B cell (primary cell): Measurements from ENCODE around the gene FAM53B. TPM values are rescaled to one million over a fixed set of nuclear protein-coding genes. Genes with fewer than 3 reads are reported as not detected.

Source experiments
- ATAC-seq: fragments of 200-7000 bp; cut with Tn5 transposase; one replicate; pipeline ENCODE4 v1.10.0; 2021; ENCODE audit warnings: low read depth, mild to moderate bottlenecking, moderate number of reproducible peaks, moderate library complexity
- CTCF ChIA-PET: fragments of 350-600 bp; sonication (Branson Sonifier 250); formaldehyde crosslinking; loops from one replicate; lab custom pipeline; 2021; ENCODE audit warnings: antibody characterized with exemption, inconsistent platforms; lab: Charles Lee
- POLR2A ChIA-PET: fragments of 350-600 bp; sonication (Branson Sonifier 250); formaldehyde crosslinking; loops from one replicate; lab custom pipeline; 2021; ENCODE audit warnings: antibody characterized with exemption; lab: Charles Lee
- DNase-seq: peaks from one replicate; pipeline ENCODE4 v3.0.0; 2013
- H2AFZ ChIP-seq: 2 replicates; pipeline ENCODE4 v1.6.1; 2012; ENCODE audit warnings: mild to moderate bottlenecking, low read depth, low read length; ENCODE audit not compliant: insufficient read depth, poor library complexity, severe bottlenecking
- H3K27ac ChIP-seq, 2 donors: 1 replicate in 1 of 2; 2 replicates in 1 of 2; pipeline ENCODE4 v1.5.1; 2012 to 2013; ENCODE audit warnings: low read length in 2 of 2, mild to moderate bottlenecking in 2 of 2, moderate library complexity in 1 of 2
- H3K27me3 ChIP-seq, 4 experiments: fragments of 200-600 bp in 1 of 4; sonication (generic) in 1 of 4; replicated peaks in 1 of 4; 1 replicate in 2 of 4; 2 replicates in 2 of 4; pipeline versions ENCODE4 v1.6.1 to v1.7.0; 2013 to 2016; ENCODE audit warnings: low read length in 3 of 4, mild to moderate bottlenecking in 2 of 4, mixed read lengths in 1 of 4, moderate library complexity in 1 of 4; ENCODE audit not compliant: insufficient read depth in 4 of 4, control insufficient read depth in 3 of 4; ENCODE audit errors: control extremely low read depth in 1 of 4
- H3K36me3 ChIP-seq, 2 experiments: replicated peaks in 1 of 2; 1 replicate in 1 of 2; 2 replicates in 1 of 2; pipeline versions ENCODE4 v1.6.1 to v1.7.1; 2013; ENCODE audit warnings: low read length in 1 of 2; ENCODE audit not compliant: insufficient read depth in 2 of 2, control insufficient read depth in 1 of 2; ENCODE audit errors: control extremely low read depth in 1 of 2, extremely low read depth in 1 of 2
- H3K4me1 ChIP-seq, 2 donors: fragments of 200-600 bp in 1 of 2; sonication (generic) in 1 of 2; 1 replicate in 1 of 2; 2 replicates in 1 of 2; pipeline versions ENCODE4 v1.5.1 to v1.6.1; 2013 to 2017; ENCODE audit warnings: low read length in 2 of 2; ENCODE audit not compliant: control insufficient read depth in 2 of 2, insufficient read depth in 2 of 2
- H3K4me2 ChIP-seq: replicated peaks from 2 replicates; pipeline ENCODE3; 2012; ENCODE audit warnings: mild to moderate bottlenecking, low read depth, low read length; ENCODE audit not compliant: poor library complexity, severe bottlenecking
- H3K4me3 ChIP-seq, 5 experiments: fragments of 200-600 bp in 1 of 5; sonication (generic) in 1 of 5; 1 replicate in 3 of 5; 2 replicates in 2 of 5; pipeline versions ENCODE4 v1.5.1 to v1.7.0; 2011 to 2016; ENCODE audit warnings: low read length in 4 of 5, mild to moderate bottlenecking in 4 of 5, low read depth in 2 of 5, control low read depth in 1 of 5, moderate library complexity in 1 of 5; ENCODE audit not compliant: insufficient read depth in 1 of 5; ENCODE audit errors: control extremely low read depth in 1 of 5, extremely low read depth in 1 of 5
- H3K79me2 ChIP-seq: fragments of 200-600 bp; sonication (generic); one replicate; pipeline ENCODE4 v1.6.0; 2016; ENCODE audit warnings: low read length; ENCODE audit not compliant: control insufficient read depth, insufficient read depth
- H3K9ac ChIP-seq: fragments of 200-600 bp; sonication (generic); 2 replicates; pipeline ENCODE4 v1.6.1; 2017; ENCODE audit warnings: mild to moderate bottlenecking, low read length, moderate library complexity
- H3K9me3 ChIP-seq, 3 donors: one replicate each; pipeline versions ENCODE4 v1.6.1 to v1.7.1; 2013; ENCODE audit warnings: low read length in 2 of 3; ENCODE audit not compliant: control insufficient read depth in 2 of 3, insufficient read depth in 1 of 3; ENCODE audit errors: control extremely low read depth in 1 of 3
- H4K20me1 ChIP-seq: 2 replicates; pipeline ENCODE4 v1.6.0; 2012; ENCODE audit warnings: mild to moderate bottlenecking, low read length; ENCODE audit not compliant: insufficient read depth, control insufficient read depth, poor library complexity, severe bottlenecking
- H3K27ac Mint-ChIP-seq: one replicate; pipeline ENCODE4 v1.8.0; 2021; ENCODE audit warnings: mixed read lengths
- H3K27me3 Mint-ChIP-seq: one replicate; pipeline ENCODE4 v1.8.0; 2021; ENCODE audit warnings: mixed read lengths
- H3K4me1 Mint-ChIP-seq: one replicate; pipeline ENCODE4 v1.8.0; 2021; ENCODE audit warnings: mixed read lengths
- H3K4me3 Mint-ChIP-seq: one replicate; pipeline ENCODE4 v1.8.0; 2021; ENCODE audit warnings: mixed read lengths
- H3K9me3 Mint-ChIP-seq: one replicate; pipeline ENCODE4 v1.8.0; 2022; ENCODE audit warnings: mixed read lengths; ENCODE audit not compliant: insufficient read depth
- EZH2 ChIP-seq: IDR thresholded peaks from 2 replicates; pipeline ENCODE4 v1.6.1; 2012; ENCODE audit warnings: borderline replicate concordance, low read depth, mild to moderate bottlenecking, moderate library complexity, low read length; ENCODE audit not compliant: insufficient read depth, poor library complexity, severe bottlenecking
- WGBS: methylation state at CpG from one replicate; pipeline ENCODE4 v1.1.5; 2013; ENCODE audit warnings: missing lambda C conversion rate; ENCODE audit not compliant: insufficient coverage; 5-methylcytosine and 5-hydroxymethylcytosine counted together
- intact Hi-C: fragments of 100-400 bp; cut with micrococcal nuclease; formaldehyde crosslinking; loops from one replicate; pipeline ENCODE4 v1.10.0; 2022
- polyA plus RNA-seq: library from polyadenylated mRNA; depleted of rRNA; stranded (reverse); fragments of >200 nt; gene quantifications from 2 replicates; pipeline ENCODE4 v1.2.3, GENCODE V29; 2012
- total RNA-seq, 2 donors: library from RNA; stranded (reverse); fragments of 120-200 nt in 1 of 2; gene quantifications; 1 replicate in 1 of 2; 2 replicates in 1 of 2; pipeline versions ENCODE4 v1.2.3 to v1.2.4, GENCODE V29; 2013 to 2022
- TF ChIP-seq, protein P1 (sequence below): fragments of 200-600 bp; IDR thresholded peaks from one replicate; pipeline ENCODE4 v1.8.0; 2022; ENCODE audit warnings: antibody characterized with exemption, mild to moderate bottlenecking

Gene FAM53B
- total and polyA plus RNA-seq, 2 donors (not counting 1 experiment from before 2014, with no cell fraction given), result 51.2 to 186 TPM

GRCh38 chr10:124595143-124595883 lies 148.9 kb downstream of the FAM53B start:
- peaks cover 77% of the 10 kb centered on the region for H3K4me1 Mint-ChIP-seq
- H3K27ac Mint-ChIP-seq, result peak overlapping the region; percentile 78
- no peak overlapping the region for H3K27ac ChIP-seq
- TF ChIP-seq, protein P1, sequence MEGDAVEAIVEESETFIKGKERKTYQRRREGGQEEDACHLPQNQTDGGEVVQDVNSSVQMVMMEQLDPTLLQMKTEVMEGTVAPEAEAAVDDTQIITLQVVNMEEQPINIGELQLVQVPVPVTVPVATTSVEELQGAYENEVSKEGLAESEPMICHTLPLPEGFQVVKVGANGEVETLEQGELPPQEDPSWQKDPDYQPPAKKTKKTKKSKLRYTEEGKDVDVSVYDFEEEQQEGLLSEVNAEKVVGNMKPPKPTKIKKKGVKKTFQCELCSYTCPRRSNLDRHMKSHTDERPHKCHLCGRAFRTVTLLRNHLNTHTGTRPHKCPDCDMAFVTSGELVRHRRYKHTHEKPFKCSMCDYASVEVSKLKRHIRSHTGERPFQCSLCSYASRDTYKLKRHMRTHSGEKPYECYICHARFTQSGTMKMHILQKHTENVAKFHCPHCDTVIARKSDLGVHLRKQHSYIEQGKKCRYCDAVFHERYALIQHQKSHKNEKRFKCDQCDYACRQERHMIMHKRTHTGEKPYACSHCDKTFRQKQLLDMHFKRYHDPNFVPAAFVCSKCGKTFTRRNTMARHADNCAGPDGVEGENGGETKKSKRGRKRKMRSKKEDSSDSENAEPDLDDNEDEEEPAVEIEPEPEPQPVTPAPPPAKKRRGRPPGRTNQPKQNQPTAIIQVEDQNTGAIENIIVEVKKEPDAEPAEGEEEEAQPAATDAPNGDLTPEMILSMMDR, result no peak
- no peak for TF ChIP-seq EZH2
- no peak overlapping the region for H3K9ac ChIP-seq
- no peaks in the 10 kb centered on the region for H3K27me3 ChIP-seq
- H4K20me1 ChIP-seq, result no peaks in the 10 kb centered on the region
- ATAC-seq, result no peak
- ChIA-PET CTCF (interaction anchor here (0.7 kb wide), 1 partner anchor 24 kb away, joined by 3 read pairs; no protein-coding TSS in a partner anchor), POLR2A (interaction anchor here (0.7 kb wide), 1 partner anchor 16 kb away, joined by 3 read pairs; no protein-coding TSS in a partner anchor)
- no peaks in the 10 kb centered on the region for H3K9me3 Mint-ChIP-seq
- peaks cover 47% of the 10 kb centered on the region for H3K79me2 ChIP-seq
- peaks cover 61 to 71% of the 10 kb centered on the region in 2 donors for H3K4me1 ChIP-seq
- H3K27me3 Mint-ChIP-seq, result no peaks in the 10 kb centered on the region
- H3K9me3 ChIP-seq, result peaks cover 0 to 15% (median 0%) of the 10 kb centered on the region in 3 donors
- intact Hi-C loops, result no loop called here
- no peak overlapping the region for H3K4me3 ChIP-seq
- H3K36me3 ChIP-seq, result no peaks in the 10 kb centered on the region
- peak overlapping the region; percentile 8 for H3K4me2 ChIP-seq
- DNase-seq, result no peak
- WGBS, result 89% methylated on average over 7 of the region's 9 CpGs
- H3K4me3 Mint-ChIP-seq, result no peak overlapping the region
- H2AFZ ChIP-seq, result no peak overlapping the region

DNA sequence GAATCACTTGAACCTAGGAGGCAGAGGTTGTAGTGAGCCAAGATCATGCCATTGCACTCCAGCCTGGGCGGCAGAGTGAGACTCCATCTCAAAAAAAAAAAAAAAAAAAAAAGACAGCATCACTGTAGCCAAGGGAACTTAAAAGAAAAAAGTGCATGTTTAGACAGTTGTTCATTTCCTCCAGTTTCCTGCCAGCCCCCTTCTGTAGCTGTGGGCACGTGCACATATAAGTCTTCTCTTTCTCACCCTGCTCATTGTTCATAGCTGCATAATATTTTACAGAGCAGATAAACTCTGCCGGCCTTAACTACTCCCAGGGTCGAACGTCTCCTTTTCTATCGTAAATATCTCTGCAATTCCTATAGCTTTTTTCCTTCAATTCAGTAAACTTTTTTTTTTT lies 149.9 kb downstream of the FAM53B start:
- POLR2A ChIA-PET, result interaction anchor here (0.7 to 1.1 kb wide), 5 partner anchors 8 to 55 kb away, joined by 3 to 9 read pairs (median 3); no protein-coding TSS in a partner anchor

More for the DNA sequence above, 149.9 kb downstream of the FAM53B start:
- no peak overlapping the region for H3K4me3 ChIP-seq
- no peaks in the 10 kb centered on the region for H3K9me3 Mint-ChIP-seq
- H2AFZ ChIP-seq, result no peak overlapping the region
- intact Hi-C loops, result no loop called here
- DNase-seq, result no peak
- H3K27ac Mint-ChIP-seq, result no peak overlapping the region
- WGBS, result 25% methylated on average over 1 of the region's 6 CpGs
- H3K4me2 ChIP-seq, result no peak overlapping the region
- no peak for ATAC-seq
- TF ChIP-seq, protein P1, result no peak
- TF ChIP-seq EZH2, result no peak
- peaks cover 53 to 64% of the 10 kb centered on the region in 2 donors for H3K4me1 ChIP-seq
- peaks cover 37% of the 10 kb centered on the region for H3K79me2 ChIP-seq
- no peak overlapping the region for H3K27ac ChIP-seq
- no peaks in the 10 kb centered on the region for H3K36me3 ChIP-seq
- no peaks in the 10 kb centered on the region for H3K27me3 ChIP-seq
- peaks cover 73% of the 10 kb centered on the region for H3K4me1 Mint-ChIP-seq
- no peaks in the 10 kb centered on the region for H4K20me1 ChIP-seq
- CTCF ChIA-PET, result interaction anchor here (0.7 to 1.2 kb wide), 4 partner anchors 11 to 147 kb away, joined by 3 to 4 read pairs (median 3); no protein-coding TSS in a partner anchor
- no peaks in the 10 kb centered on the region for H3K27me3 Mint-ChIP-seq
- no peak overlapping the region for H3K4me3 Mint-ChIP-seq
- peaks cover 0 to 15% (median 0%) of the 10 kb centered on the region in 3 donors for H3K9me3 ChIP-seq
- no peak overlapping the region for H3K9ac ChIP-seq
